OCI-LY3 (cell line): ENCODE results near the gene FAH.

Experiments
- H2AFZ ChIP-seq: fragments of 200-600, 300-600 bp; shearing (Covaris generic); 2 replicates; pipeline ENCODE4 v1.6.0; 2014; ENCODE audit warnings: antibody characterized with exemption, low read depth, low read length
- H3K27ac ChIP-seq: fragments of 200-600, 300-600 bp; sonication (generic); 2 replicates; pipeline ENCODE4 v1.5.1; 2014; ENCODE audit warnings: mild to moderate bottlenecking, low read length, moderate library complexity, mixed read lengths
- H3K27me3 ChIP-seq: fragments of 200-600, 300-600 bp; sonication (generic); 2 replicates; pipeline ENCODE4 v1.6.1; 2014; ENCODE audit warnings: low read depth, low read length, mixed read lengths
- H3K36me3 ChIP-seq: fragments of 200-600, 300-600 bp; sonication (generic); replicated peaks from 2 replicates; pipeline ENCODE3; 2014; ENCODE audit warnings: low read depth, low read length, mixed read lengths
- H3K4me1 ChIP-seq: fragments of 300-600, 200-600 bp; sonication (generic); 2 replicates; pipeline ENCODE4 v1.6.1; 2014; ENCODE audit warnings: low read length, mixed read lengths
- H3K4me2 ChIP-seq: fragments of 200-600, 300-600 bp; sonication (generic); 2 replicates; pipeline ENCODE4 v1.6.1; 2014; ENCODE audit warnings: low read length, mixed read lengths
- H3K4me3 ChIP-seq: fragments of 300-600, 200-600 bp; sonication (generic); 2 replicates; pipeline ENCODE4 v1.5.1; 2014; ENCODE audit warnings: antibody characterized with exemption, mild to moderate bottlenecking, low read length, moderate library complexity
- H3K79me2 ChIP-seq: fragments of 300-600, 200-600 bp; shearing (Covaris generic); 2 replicates; pipeline ENCODE4 v1.6.1; 2014; ENCODE audit warnings: mild to moderate bottlenecking, low read length, mixed read lengths
- H3K9ac ChIP-seq: fragments of 300-600, 200-600 bp; shearing (Covaris generic); 2 replicates; pipeline ENCODE4 v1.6.0; 2014; ENCODE audit warnings: mild to moderate bottlenecking, low read length, moderate library complexity
- H3K9me3 ChIP-seq: fragments of 200-600, 300-600 bp; shearing (Covaris generic); 2 replicates; pipeline ENCODE4 v1.6.1; 2014; ENCODE audit warnings: low read length, mixed read lengths; ENCODE audit not compliant: insufficient read depth
- H4K20me1 ChIP-seq: fragments of 200-600, 300-600 bp; sonication (generic); 2 replicates; pipeline ENCODE4 v1.6.1; 2016; ENCODE audit warnings: low read length, mixed read lengths; ENCODE audit not compliant: insufficient read depth
- EZH2phosphoT487 ChIP-seq: fragments of 200-600 bp; shearing (Covaris generic); IDR thresholded peaks from 2 replicates; pipeline ENCODE4 v1.6.1; 2018; ENCODE audit warnings: antibody characterized with exemption, mixed run types, low read depth
- TF ChIP-seq, protein P1 (sequence below): fragments of 200-600, 300-600 bp; sonication (generic); IDR thresholded peaks from 2 replicates; pipeline ENCODE4 v1.5.1; 2014; ENCODE audit warnings: antibody characterized with exemption, low read length, low read depth

FAH gene

GRCh38 chr15:80114114-80114513 is 38.7 kb upstream of the FAH start:
- peaks cover 75% of the 10 kb centered on the region for H4K20me1 ChIP-seq
- H3K79me2 ChIP-seq: peaks cover 72% of the 10 kb centered on the region
- no peaks in the 10 kb centered on the region for H3K36me3 ChIP-seq
- H3K4me1 ChIP-seq: no peaks in the 10 kb centered on the region
- H3K4me3 ChIP-seq: no peak overlapping the region
- H3K9me3 ChIP-seq: no peaks in the 10 kb centered on the region
- H3K27me3 ChIP-seq: no peaks in the 10 kb centered on the region
- no peak for TF ChIP-seq EZH2phosphoT487
- TF ChIP-seq, protein P1, sequence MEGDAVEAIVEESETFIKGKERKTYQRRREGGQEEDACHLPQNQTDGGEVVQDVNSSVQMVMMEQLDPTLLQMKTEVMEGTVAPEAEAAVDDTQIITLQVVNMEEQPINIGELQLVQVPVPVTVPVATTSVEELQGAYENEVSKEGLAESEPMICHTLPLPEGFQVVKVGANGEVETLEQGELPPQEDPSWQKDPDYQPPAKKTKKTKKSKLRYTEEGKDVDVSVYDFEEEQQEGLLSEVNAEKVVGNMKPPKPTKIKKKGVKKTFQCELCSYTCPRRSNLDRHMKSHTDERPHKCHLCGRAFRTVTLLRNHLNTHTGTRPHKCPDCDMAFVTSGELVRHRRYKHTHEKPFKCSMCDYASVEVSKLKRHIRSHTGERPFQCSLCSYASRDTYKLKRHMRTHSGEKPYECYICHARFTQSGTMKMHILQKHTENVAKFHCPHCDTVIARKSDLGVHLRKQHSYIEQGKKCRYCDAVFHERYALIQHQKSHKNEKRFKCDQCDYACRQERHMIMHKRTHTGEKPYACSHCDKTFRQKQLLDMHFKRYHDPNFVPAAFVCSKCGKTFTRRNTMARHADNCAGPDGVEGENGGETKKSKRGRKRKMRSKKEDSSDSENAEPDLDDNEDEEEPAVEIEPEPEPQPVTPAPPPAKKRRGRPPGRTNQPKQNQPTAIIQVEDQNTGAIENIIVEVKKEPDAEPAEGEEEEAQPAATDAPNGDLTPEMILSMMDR: no peak
- no peak overlapping the region for H2AFZ ChIP-seq
- no peak overlapping the region for H3K9ac ChIP-seq
- H3K27ac ChIP-seq: no peak overlapping the region
- no peak overlapping the region for H3K4me2 ChIP-seq

GRCh38 chr15:80115021-80115420 is 37.8 kb upstream of the FAH start:
- Histone ChIP-seq H3K4me1 (no peaks in the 10 kb centered on the region), H3K79me2 (peaks cover 65% of the 10 kb centered on the region), H3K27ac (no peak overlapping the region), H3K36me3 (no peaks in the 10 kb centered on the region), H2AFZ (no peak overlapping the region), H3K4me2 (no peak overlapping the region), H3K4me3 (no peak overlapping the region), H4K20me1 (peaks cover 65% of the 10 kb centered on the region), H3K9ac (no peak overlapping the region), H3K27me3 (no peaks in the 10 kb centered on the region), H3K9me3 (no peaks in the 10 kb centered on the region)
- TF ChIP-seq, protein P1: no peak
- no peak for TF ChIP-seq EZH2phosphoT487

GRCh38 chr15:80118956-80119355 is 33.8 kb upstream of the FAH start:
- Histone ChIP-seq H4K20me1 (peaks cover 55% of the 10 kb centered on the region), H3K9ac (no peak overlapping the region), H3K79me2 (peaks cover 44% of the 10 kb centered on the region), H2AFZ (no peak overlapping the region), H3K27me3 (no peaks in the 10 kb centered on the region), H3K27ac (no peak overlapping the region), H3K36me3 (peaks cover 32% of the 10 kb centered on the region), H3K4me3 (no peak overlapping the region), H3K4me2 (no peak overlapping the region), H3K4me1 (peaks cover 22% of the 10 kb centered on the region), H3K9me3 (no peaks in the 10 kb centered on the region)
- TF ChIP-seq EZH2phosphoT487: no peak
- TF ChIP-seq, protein P1: no peak

GRCh38 chr15:80120636-80121035 is 32.2 kb upstream of the FAH start:
- Histone ChIP-seq H3K4me1 (peaks cover 22% of the 10 kb centered on the region), H3K36me3 (peaks cover 39% of the 10 kb centered on the region), H4K20me1 (peaks cover 46% of the 10 kb centered on the region), H2AFZ (no peak overlapping the region), H3K9ac (no peak overlapping the region), H3K27ac (no peak overlapping the region), H3K27me3 (no peaks in the 10 kb centered on the region), H3K79me2 (peaks cover 31% of the 10 kb centered on the region), H3K4me2 (no peak overlapping the region), H3K4me3 (no peak overlapping the region), H3K9me3 (no peaks in the 10 kb centered on the region)
- no peak for TF ChIP-seq EZH2phosphoT487
- TF ChIP-seq, protein P1: no peak
